ENCODE results near the gene ACTRT3.

The ACTRT3 gene

DNA sequence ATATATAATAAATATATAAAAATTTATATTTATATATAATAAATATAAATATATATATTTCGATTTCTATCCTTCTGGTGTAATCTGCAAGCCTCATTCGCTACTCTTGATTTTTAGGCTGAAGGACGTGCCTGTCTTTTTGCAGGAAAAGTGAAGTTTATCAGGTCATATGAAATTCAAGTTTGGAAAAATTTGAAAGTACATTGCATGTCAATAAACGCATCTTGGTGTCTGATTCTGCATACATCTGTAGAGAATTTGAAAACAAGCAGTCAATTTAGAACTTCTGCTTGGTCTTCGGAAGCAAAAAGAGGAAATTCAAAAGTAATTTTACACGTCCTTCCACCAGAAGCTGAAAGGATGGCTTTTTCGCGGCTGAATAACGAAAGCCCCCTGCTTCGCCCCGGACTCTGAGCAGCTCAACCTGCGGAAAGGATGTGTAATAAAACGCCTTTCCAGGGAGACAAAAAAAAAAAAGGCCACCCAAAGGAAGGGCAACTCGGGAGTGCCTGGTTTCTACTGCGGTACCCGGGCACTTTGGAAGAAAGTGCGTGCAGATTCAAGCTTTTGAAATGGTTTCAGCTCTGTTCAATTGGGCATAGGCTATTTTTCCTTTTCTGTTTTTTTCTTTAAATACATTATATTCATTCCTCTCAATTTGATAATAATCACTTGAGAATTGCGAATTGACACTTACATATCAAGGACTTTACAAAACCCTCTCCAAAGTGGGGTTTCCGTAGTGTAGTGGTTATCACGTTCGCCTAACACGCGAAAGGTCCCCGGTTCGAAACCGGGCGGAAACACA is 2.3 kb upstream of the ACTRT3 start:
- Histone ChIP-seq H3K27ac (peak overlapping the region; percentile 95), H3K9me3 (no peaks in the 10 kb centered on the region), H3K4me3 (ENCODE audit: low read depth in 1 of 2, low read length in 1 of 2) (peak overlapping the region; percentile 81 to 84), H3K27me3 (peaks cover 6% of the 10 kb centered on the region), H3K36me3 (peaks cover 20% of the 10 kb centered on the region), H3K4me1 (ENCODE audit: control insufficient read depth in 1 of 2, insufficient read depth in 1 of 2, low read depth in 1 of 2, low read length in 1 of 2) (peaks cover 30 to 38% of the 10 kb centered on the region in 2 experiments)
- TF ChIP-seq, protein P1, sequence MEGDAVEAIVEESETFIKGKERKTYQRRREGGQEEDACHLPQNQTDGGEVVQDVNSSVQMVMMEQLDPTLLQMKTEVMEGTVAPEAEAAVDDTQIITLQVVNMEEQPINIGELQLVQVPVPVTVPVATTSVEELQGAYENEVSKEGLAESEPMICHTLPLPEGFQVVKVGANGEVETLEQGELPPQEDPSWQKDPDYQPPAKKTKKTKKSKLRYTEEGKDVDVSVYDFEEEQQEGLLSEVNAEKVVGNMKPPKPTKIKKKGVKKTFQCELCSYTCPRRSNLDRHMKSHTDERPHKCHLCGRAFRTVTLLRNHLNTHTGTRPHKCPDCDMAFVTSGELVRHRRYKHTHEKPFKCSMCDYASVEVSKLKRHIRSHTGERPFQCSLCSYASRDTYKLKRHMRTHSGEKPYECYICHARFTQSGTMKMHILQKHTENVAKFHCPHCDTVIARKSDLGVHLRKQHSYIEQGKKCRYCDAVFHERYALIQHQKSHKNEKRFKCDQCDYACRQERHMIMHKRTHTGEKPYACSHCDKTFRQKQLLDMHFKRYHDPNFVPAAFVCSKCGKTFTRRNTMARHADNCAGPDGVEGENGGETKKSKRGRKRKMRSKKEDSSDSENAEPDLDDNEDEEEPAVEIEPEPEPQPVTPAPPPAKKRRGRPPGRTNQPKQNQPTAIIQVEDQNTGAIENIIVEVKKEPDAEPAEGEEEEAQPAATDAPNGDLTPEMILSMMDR (IDR thresholded peaks at IDR 0.05), result no peak

DNA sequence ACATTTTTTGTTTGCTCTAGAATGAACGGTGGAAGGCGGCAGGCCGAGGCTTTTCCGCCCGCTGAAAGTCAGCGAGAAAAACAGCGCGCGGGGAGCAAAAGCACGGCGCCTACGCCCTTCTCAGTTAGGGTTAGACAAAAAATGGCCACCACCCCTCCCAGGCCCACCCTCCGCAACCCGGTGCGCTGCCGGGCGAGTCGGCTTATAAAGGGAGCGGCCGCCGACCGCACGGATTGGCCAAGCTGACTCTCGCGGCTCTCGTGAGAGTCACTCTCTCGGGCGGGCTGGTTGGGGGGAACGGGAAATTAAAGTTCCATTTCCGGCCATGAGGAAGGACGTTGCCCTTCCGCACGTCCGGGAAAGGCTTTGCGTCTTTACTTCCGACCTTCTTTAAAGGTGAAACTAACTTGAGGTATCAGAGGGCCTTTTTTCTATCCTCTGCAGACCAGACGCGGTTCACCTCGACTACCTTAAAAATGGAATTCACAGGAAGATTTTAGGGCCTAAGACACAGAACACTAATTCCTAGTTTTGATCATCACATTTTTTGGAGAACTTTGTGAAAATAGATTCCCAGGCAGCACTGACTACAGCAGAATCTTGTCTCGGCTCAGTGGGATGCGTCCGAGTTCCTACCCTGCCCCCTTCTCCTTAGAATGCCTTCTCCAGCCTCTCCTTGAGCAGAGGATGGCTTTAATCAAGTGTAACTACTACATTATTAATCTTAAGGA is 4.3 kb downstream of the ACTRT3 start, which contains the start of gene TERC:
TSS of gene TERC (minus strand) at position 179 of the 731 bp plus-strand sequence.
- H3K9me3 ChIP-seq, result no peaks in the 10 kb centered on the region
- TF ChIP-seq, protein P1 (IDR thresholded peaks at IDR 0.05), result no peak
- peak within 1 kb of the TSS; percentile 90 for H3K27ac ChIP-seq
- peaks cover 26 to 36% of the 10 kb centered on the region in 2 experiments for H3K4me1 ChIP-seq (ENCODE audit: control insufficient read depth in 1 of 2, insufficient read depth in 1 of 2, low read depth in 1 of 2, low read length in 1 of 2)
- H3K4me3 ChIP-seq (ENCODE audit: low read depth in 1 of 2, low read length in 1 of 2), result peak within 1 kb of the TSS; percentile 85
- H3K36me3 ChIP-seq, result no peaks in the 10 kb centered on the region
- peaks cover 6% of the 10 kb centered on the region for H3K27me3 ChIP-seq

DNA sequence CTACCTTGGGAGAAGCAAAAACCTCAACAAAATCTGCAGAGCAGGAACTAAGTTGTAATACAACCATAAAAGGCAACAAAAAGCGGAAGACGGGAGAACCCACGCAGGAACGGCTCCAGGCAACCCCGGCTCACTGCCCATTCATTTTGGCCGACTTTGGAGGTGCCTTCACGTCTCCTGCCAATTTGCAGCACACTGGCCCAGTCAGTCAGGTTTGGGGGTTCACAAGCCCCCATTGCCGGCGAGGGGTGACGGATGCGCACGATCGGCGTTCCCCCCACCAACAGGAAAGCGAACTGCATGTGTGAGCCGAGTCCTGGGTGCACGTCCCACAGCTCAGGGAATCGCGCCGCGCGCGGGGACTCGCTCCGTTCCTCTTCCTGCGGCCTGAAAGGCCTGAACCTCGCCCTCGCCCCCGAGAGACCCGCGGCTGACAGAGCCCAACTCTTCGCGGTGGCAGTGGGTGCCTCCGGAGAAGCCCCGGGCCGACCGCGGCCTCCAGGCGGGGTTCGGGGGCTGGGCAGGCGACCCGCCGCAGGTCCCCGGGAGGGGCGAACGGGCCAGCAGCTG is 5.0 kb downstream of the ACTRT3 start:
- Histone ChIP-seq H3K9me3 (no peaks in the 10 kb centered on the region), H3K27ac (peak overlapping the region; percentile 90), H3K36me3 (no peaks in the 10 kb centered on the region), H3K4me1 (ENCODE audit: control insufficient read depth in 1 of 2, insufficient read depth in 1 of 2, low read depth in 1 of 2, low read length in 1 of 2) (peaks cover 21 to 30% of the 10 kb centered on the region in 2 experiments), H3K4me3 (ENCODE audit: low read depth in 1 of 2, low read length in 1 of 2) (peak overlapping the region; percentile 85), H3K27me3 (peaks cover 2% of the 10 kb centered on the region)
- TF ChIP-seq, protein P1 (IDR thresholded peaks at IDR 0.05), result no peak

DNA sequence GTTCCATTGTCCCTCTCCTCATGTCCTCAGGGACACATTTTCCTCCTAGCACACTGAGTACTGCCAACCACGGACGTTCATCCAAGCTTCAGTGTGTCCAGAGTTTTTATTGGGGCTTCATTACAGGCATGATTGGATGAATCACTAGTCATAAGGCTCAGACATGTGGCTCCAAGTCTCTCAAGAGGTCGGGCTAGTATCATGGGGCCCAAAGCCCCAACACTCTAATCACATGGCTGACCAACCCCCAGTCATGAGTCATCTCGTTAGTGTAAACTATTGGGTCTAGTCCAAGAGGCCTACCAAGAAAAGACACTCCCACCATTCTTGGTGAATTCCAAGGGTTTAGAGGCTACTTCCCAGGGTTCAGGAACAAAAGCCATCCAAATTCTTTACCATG is 8.9 kb downstream of the ACTRT3 start:
- peaks cover under 1% of the 10 kb centered on the region for H3K27me3 ChIP-seq
- TF ChIP-seq, protein P1 (IDR thresholded peaks at IDR 0.05), result no peak
- no peak overlapping the region for H3K27ac ChIP-seq

DNA sequence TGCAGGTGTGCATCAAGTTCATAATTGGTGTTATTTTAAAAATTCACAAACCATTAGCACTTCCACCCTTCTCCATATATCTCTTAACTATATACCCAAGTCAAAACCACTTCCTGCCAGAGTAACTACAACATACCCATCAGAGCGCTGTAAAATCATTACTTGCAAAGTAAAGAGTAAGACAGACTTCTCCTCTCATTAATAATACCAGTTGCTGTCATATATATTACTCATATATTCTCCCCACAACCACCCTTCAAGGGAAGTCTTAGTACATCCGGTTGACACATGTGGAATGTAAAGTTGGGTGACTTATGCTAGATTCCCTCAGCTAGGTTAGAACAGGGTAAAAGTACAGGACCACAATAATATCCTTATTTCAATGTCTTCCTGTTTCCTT is 10.1 kb downstream of the ACTRT3 start:
- no peak overlapping the region for H3K4me3 ChIP-seq (ENCODE audit: low read depth in 1 of 2, low read length in 1 of 2)

More for the DNA sequence above, 8.9 kb downstream of the ACTRT3 start:
- H3K9me3 ChIP-seq, result no peaks in the 10 kb centered on the region
- H3K4me1 ChIP-seq (ENCODE audit: control insufficient read depth in 1 of 2, insufficient read depth in 1 of 2, low read depth in 1 of 2, low read length in 1 of 2), result peaks cover 19 to 27% of the 10 kb centered on the region in 2 experiments
- no peak overlapping the region for H3K4me3 ChIP-seq (ENCODE audit: low read depth in 1 of 2, low read length in 1 of 2)
- no peaks in the 10 kb centered on the region for H3K36me3 ChIP-seq

More for the DNA sequence above, 10.1 kb downstream of the ACTRT3 start:
- TF ChIP-seq, protein P1 (IDR thresholded peaks at IDR 0.05), result no peak
- H3K4me1 ChIP-seq (ENCODE audit: control insufficient read depth in 1 of 2, insufficient read depth in 1 of 2, low read depth in 1 of 2, low read length in 1 of 2), result peaks cover 11 to 15% of the 10 kb centered on the region in 2 experiments
- no peak overlapping the region for H3K27ac ChIP-seq
- no peaks in the 10 kb centered on the region for H3K36me3 ChIP-seq
- peaks cover 8% of the 10 kb centered on the region for H3K27me3 ChIP-seq
- no peaks in the 10 kb centered on the region for H3K9me3 ChIP-seq

All from neutrophil (primary cell).